GM23338 (cell line): ENCODE results near the gene PGF.

Source experiments
- CREB1 ChIP-seq: fragments of 250-450 bp; sonication (Bioruptor Pico); IDR thresholded peaks from 2 replicates; pipeline ENCODE4 v1.5.0; 2020; ENCODE audit warnings: low read depth, mild to moderate bottlenecking, moderate library complexity
- EZH2 ChIP-seq: fragments of 200-600 bp; sonication (generic); IDR thresholded peaks from one replicate; pipeline ENCODE4 v1.8.0; 2017; ENCODE audit warnings: antibody characterized with exemption, mild to moderate bottlenecking, low read depth; ENCODE audit not compliant: unreplicated experiment
- EZH2phosphoT487 ChIP-seq: fragments of 200-600 bp; sonication (generic); IDR thresholded peaks from one replicate; pipeline ENCODE4 v1.8.1; 2018; ENCODE audit warnings: antibody characterized with exemption; ENCODE audit not compliant: unreplicated experiment
- JUNB ChIP-seq: IDR thresholded peaks from one replicate; pipeline ENCODE4 v1.6.1; 2016; ENCODE audit warnings: antibody characterized with exemption; ENCODE audit not compliant: unreplicated experiment
- POLR2AphosphoS5 ChIP-seq: IDR thresholded peaks from 2 replicates; pipeline ENCODE4 v1.6.1; 2016; ENCODE audit warnings: antibody characterized with exemption, low read depth
- REST ChIP-seq: IDR thresholded peaks from one replicate; pipeline ENCODE4 v1.6.1; 2018; ENCODE audit warnings: antibody characterized with exemption; ENCODE audit not compliant: unreplicated experiment
- ZNF114 ChIP-seq: fragments of 250-450 bp; sonication (Bioruptor Pico); IDR thresholded peaks from 2 replicates; pipeline ENCODE4 v1.5.0; 2020; ENCODE audit warnings: mild to moderate bottlenecking, moderate library complexity
- TF ChIP-seq, protein P1 (sequence below), 2 experiments: fragments of 200-600 bp in 1 of 2; sonication (generic) in 1 of 2; conservative IDR thresholded peaks; 2 replicates each; pipeline versions ENCODE4 v1.5.1 to v1.6.1; 2016 to 2017; ENCODE audit warnings: antibody characterized with exemption in 2 of 2, low read depth in 2 of 2, mild to moderate bottlenecking in 2 of 2, moderate library complexity in 1 of 2

GRCh38 chr14:74909501-74909900 is 45.9 kb downstream of the PGF start:
- TF ChIP-seq, protein P1, sequence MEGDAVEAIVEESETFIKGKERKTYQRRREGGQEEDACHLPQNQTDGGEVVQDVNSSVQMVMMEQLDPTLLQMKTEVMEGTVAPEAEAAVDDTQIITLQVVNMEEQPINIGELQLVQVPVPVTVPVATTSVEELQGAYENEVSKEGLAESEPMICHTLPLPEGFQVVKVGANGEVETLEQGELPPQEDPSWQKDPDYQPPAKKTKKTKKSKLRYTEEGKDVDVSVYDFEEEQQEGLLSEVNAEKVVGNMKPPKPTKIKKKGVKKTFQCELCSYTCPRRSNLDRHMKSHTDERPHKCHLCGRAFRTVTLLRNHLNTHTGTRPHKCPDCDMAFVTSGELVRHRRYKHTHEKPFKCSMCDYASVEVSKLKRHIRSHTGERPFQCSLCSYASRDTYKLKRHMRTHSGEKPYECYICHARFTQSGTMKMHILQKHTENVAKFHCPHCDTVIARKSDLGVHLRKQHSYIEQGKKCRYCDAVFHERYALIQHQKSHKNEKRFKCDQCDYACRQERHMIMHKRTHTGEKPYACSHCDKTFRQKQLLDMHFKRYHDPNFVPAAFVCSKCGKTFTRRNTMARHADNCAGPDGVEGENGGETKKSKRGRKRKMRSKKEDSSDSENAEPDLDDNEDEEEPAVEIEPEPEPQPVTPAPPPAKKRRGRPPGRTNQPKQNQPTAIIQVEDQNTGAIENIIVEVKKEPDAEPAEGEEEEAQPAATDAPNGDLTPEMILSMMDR (conservative IDR thresholded peaks at IDR 0.05; ENCODE audit: low read depth in 2 of 2): no peak
- no peak for TF ChIP-seq POLR2AphosphoS5
- no peak for TF ChIP-seq REST
- no peak for TF ChIP-seq EZH2
- TF ChIP-seq ZNF114 (CRISPR knock-in tag): no peak
- TF ChIP-seq CREB1: no peak
- no peak for TF ChIP-seq EZH2phosphoT487
- no peak for TF ChIP-seq JUNB
